GM12872 (cell line): ENCODE measurements around the gene TRAPPC3.

Experiments
- TF ChIP-seq, protein P1 (sequence below): IDR thresholded peaks from 3 replicates; pipeline ENCODE4 v1.5.1; 2011; ENCODE audit warnings: low read depth, mild to moderate bottlenecking, low read length, moderate library complexity; ENCODE audit not compliant: insufficient read depth

The TRAPPC3 gene

DNA sequence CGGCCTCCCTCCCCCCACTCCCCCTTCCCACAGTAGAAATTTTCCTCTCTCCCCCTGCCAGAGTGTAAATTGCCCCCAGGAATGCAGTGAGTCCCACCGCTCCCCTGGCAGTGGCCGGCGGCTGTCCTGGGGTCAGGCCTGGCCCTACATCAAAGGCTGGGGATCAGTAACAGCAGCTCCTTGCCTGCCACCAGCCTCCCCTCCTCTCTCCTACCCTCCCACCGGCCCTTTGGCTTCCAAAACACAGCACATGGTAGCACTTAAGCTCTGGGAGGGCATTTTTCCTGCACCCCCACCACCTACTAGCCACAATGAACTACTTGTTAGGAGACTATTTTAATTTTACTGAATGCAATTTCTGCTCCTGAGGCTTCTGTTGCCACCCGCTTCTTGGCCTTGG, 15.3 kb downstream of the TRAPPC3 start:
- TF ChIP-seq, protein P1, sequence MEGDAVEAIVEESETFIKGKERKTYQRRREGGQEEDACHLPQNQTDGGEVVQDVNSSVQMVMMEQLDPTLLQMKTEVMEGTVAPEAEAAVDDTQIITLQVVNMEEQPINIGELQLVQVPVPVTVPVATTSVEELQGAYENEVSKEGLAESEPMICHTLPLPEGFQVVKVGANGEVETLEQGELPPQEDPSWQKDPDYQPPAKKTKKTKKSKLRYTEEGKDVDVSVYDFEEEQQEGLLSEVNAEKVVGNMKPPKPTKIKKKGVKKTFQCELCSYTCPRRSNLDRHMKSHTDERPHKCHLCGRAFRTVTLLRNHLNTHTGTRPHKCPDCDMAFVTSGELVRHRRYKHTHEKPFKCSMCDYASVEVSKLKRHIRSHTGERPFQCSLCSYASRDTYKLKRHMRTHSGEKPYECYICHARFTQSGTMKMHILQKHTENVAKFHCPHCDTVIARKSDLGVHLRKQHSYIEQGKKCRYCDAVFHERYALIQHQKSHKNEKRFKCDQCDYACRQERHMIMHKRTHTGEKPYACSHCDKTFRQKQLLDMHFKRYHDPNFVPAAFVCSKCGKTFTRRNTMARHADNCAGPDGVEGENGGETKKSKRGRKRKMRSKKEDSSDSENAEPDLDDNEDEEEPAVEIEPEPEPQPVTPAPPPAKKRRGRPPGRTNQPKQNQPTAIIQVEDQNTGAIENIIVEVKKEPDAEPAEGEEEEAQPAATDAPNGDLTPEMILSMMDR, result no peak

DNA sequence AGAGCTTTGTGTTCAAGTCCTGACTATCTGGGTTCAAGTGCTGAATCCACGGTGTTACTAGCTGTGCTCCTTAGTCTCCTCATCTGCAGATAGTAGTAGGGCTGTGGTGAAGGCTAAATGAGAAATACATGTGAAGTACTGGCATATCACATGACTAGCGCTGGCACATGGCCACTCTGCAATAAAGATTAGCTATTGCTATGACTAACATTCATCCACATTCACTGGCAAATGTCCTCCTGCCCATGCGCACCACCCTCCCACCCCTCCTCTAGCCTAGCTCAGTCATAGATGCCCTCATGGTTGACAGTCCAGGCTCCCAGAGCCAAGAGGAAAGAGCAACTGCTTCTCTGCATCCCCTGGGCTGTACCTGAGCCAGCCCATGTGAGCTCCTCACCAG, 15.8 kb downstream of the TRAPPC3 start:
- TF ChIP-seq, protein P1, result no peak

DNA sequence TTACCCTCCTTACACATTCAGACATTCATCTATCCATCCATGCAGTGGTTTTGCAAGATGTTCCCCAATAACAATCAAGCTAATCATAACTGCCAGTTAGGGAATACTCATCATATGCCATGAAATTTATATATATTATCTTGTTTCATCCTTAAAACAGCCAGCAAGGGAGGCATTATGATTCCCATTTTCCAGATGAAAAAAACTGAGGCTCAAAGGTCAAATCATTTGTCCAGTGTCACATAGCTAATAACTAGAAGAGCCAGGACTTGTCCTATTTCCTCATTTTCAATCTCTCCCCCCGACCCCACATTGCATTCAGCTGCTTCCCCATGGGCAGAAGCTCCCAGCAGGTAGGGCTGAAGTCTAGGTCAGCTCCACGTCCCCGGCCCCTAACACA, 17.3 kb downstream of the TRAPPC3 start:
- TF ChIP-seq, protein P1, result no peak

DNA sequence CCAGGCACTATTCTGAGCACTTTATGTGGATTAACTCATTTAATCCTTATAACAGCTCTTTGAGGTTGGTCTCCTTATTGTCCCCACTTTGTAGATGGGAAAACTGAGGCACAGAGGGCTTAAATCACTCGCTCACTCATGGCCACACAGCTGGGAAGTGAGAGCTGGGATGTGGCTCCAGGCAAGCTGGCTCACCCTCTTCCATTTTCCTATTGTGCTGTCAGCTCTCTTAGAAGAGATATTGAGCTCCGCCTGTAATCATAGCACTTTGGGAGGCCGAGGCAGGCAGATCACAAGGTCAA, 20.4 kb downstream of the TRAPPC3 start:
- TF ChIP-seq, protein P1, result no peak

DNA sequence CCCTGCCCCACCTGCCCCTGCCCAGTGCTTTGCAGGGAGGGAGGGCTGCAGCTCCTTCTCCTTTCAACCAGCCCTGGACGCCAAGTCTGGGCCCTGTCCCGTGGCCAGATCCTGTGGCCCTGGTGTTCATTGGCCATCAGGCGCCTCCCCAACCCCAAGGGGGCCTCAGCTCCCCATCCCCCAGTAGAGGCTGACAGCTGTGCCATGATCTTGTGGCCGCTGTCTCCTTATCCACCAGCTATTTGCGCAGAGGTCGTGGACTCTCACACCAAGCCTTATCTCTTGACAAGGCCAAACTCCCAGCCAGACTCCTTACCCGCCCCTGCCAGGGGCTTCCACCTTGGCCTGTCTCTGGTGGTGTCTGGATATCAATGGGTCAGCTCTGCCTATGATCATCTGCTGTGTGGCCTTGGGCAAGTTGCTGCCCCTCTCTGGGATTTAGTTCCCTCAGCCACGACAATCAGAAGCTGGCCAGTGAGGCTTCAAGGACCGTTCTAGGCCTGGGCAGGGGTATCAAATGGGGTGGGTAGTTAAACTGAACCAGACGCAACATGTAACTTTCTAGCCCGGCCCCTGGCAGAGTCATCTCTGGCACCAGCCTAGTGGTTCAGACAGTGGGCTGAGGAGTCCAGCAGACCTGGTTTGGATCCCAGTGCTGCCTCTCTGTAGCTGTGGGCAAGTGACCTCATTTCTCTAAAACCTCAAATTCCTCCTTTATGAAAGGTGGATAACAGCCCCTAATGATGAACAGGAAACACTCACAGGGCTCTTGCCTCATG, 21.0 kb downstream of the TRAPPC3 start:
- TF ChIP-seq, protein P1, result no peak

DNA sequence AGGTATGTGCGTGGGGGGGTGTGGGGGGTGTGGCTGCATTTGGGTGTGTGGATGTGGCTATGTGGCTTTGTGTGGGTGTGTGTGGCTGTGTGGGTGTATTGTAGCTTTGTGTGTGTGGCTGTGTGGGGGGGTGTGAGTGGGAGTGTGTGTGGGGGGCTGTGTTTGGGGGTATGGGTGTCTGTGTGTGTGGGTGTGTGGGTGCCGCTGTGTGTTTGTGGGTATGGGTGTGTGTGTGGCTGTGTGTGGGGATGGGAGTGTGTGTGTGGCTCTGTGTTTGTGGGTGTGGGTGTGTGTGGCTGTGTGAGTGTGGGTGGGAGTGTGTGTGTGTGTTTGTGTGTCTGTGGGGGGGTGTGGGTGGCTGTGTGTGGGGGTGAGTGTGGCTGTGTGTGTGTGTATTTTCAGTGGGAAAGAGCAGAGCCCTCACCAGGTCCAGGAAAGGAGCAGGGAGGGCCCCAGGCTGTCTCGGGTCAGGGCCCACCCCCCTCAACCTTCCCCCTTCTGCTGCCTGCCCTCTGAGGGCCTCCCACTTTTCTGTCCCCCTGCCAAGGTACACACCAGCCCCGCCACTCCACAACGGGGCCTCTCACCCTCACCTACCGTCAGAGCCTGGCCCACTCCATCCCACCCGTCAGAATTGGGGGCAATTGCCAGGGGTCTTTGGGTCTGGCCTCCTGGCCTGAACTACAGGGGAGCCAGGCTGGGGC, 22.3 kb downstream of the TRAPPC3 start:
- TF ChIP-seq, protein P1, result no peak

DNA sequence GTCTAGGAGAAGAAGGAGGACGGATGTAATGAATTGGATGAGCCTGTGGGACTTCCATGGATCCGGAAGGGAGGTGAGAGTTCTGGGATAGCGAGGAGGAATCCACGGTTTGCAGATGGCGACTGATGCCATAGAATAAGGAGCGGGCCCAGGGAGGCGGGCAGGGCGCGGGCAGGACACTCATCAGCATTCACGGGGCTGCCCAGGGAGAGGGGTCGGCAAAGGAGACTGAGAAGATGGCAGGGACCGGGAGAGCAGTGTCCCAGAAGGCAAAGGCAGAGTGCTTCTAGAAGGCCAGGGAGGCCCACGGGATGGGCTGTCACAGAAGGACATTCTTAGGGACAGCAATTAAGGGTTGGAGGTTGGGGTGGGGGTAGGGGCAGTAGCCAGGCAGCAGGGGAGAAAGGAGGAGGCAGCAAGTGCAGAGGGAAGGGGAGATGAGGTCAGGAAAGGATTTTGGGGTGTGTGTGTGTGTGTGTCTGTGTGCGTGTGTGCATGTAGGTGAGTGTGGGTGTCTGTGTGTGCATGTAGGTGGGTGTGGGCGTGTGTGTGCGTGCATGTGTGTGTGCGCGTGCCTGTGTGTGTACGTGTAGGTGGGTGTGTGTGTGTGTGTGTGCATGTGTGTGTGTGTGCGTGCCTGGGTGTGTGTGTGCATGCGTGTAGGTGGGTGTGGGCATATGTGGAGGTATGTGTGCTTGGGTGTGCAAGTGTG, 23.1 kb downstream of the TRAPPC3 start:
- TF ChIP-seq, protein P1, result no peak
